ENCODE measurements around the gene MTM1. TPM values are rescaled to one million over a fixed set of nuclear protein-coding genes. Genes with fewer than 3 reads are reported as not detected.

MTM1 gene
- total RNA-seq, 1 donor from 2014 or later: 18.5 TPM

DNA sequence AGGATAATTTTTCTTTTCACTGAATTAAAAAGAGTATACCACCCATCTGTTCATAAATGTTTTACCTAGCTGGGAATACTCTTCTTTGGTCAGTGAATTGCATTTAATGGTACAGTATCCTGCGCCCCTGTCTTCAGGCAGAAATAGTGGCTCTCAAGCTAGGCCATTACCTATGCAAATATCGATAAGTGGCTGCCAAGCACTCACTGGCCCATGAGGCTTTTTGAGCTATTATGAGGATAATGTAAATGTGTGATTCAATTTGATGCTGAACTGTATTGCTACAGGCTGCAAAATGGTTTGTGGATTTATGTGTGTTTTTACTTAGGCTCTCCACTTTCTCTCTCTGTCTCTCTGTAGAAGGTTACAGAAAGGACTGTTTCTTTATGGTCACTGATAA is 94.7 kb downstream of the MTM1 start:
- no peak for DNase-seq (ENCODE audit: low spot score)

- DNase-seq (ENCODE audit: low spot score): no peak
These were observed 95.9 kb downstream of the MTM1 start for GRCh38 chrX:150664290-150664689.

GRCh38 chrX:150676221-150676620 is 107.8 kb downstream of the MTM1 start:
- no peak for DNase-seq (ENCODE audit: low spot score)

GRCh38 chrX:150680974-150681373 is 112.6 kb downstream of the MTM1 start:
- DNase-seq (ENCODE audit: low spot score): no peak

GRCh38 chrX:150683112-150683511 is 114.7 kb downstream of the MTM1 start:
- DNase-seq (ENCODE audit: low spot score): no peak

DNA sequence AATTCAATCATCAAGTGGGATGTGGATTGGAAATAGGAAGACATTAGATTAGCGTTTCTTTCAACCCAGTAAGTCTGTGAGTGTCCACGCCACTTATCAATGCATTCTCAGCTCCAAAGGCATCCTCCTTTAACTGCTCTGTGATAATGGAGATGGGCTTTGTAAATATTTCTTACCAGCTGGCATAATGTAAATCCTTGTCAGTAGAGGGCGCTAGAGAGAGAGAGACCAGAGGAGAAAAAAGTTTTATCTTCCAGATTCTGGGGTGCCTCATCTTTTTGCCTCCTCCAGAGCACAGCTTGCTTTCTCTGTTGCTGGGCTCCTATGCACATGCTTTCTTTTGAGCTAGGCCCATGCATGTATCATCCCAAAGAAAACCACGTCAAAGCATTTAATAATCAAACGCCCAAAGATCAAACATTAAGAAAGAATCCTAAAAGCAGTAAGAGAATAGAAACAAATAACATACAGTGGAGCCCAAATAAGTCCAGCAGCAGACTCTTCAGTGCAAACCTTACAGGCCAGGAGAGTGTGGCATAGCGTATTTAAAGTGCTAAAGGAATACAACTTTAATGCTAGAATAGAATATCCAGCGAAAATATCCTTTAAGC is 115.2 kb downstream of the MTM1 start:
- no peak for DNase-seq (ENCODE audit: low spot score)

- DNase-seq (ENCODE audit: low spot score): no peak
These were observed 120.6 kb downstream of the MTM1 start for GRCh38 chrX:150688911-150689451.

GRCh38 chrX:150690126-150690525 is 121.7 kb downstream of the MTM1 start:
- DNase-seq (ENCODE audit: low spot score): no peak

- no peak for DNase-seq (ENCODE audit: low spot score)
These were observed 123.9 kb downstream of the MTM1 start for GRCh38 chrX:150692296-150692695.

DNA sequence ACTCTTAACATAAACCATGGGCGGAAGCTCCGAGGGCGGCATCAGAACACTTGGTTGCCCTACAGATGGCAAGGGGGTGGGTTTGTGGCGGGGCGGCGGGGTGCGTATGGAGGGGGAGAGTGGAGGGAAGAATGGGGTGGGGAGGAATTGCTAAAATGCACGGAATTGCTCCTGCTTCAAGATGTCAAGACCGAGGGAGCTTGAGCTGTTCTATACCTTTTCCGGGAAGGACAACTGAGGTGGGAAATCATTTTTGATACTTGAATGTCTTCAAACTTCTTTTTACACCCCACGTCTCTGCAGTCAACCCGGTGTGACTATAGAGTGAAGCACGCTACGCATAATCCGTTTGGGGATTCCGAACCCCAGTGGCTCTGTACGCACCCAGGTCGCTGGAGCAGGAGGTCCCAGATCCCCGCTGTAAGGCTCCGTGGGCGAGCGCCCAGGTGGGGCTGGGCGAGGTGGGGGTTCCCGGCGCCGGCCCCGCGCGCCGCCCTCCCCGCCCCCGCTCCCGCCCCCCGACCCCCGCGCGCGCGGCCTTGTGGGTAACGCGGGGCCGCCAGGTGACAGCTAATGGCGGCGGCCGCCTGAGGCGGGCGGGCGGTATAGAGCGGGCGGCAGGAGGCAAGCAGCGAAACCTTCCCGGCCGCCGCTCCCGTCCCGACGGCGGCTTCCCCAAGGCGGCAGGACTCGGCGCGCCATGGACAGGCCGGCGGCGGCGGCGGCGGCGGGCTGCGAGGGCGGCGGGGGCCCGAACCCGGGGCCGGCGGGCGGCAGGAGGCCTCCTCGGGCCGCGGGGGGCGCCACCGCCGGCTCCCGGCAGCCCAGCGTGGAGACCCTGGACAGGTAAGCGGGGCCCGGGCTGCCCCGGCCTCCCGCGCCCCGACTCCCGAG is 124.7 kb downstream of the MTM1 start, which contains the start of gene MTMR1:
MTMR1 (plus strand) TSS at position 566 of the 894 bp plus-strand sequence; CDS start at position 701, 135 bp downstream.
- DNase-seq (ENCODE audit: low spot score): no peak

- peak; percentile 75 for DNase-seq (ENCODE audit: low spot score)
These were observed 125.5 kb downstream of the MTM1 start for GRCh38 chrX:150693725-150694574.

DNA sequence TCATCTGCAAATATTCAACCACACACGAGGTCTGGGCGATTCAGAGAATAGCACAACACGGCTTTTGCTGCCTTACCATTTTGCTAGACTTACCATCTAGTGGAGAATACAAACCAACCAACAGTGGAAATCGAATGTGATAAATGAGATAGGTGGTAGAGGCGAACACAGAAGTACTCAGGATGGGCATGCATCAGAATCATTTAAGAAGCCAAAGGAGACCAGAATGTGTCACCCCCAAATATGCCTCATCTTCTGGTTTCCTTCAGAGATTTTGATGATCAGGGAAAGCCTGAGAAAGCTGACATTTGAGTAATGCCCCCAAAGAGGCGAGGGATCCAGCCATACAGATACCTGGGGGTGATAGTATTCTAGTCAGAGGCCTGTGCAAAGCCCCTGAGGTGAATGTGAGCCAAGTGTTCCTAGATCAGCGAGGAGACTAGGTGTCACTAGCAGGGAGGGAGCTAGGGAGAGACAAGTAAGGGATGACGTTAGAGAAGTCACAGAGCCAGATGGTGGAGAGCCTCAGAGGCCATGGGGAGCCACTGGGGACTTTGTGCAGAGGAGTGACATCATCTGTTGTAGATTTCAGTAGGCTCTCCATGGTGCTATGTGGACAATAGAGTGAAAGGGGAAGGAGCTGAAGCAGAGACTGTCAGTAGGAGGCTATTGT is 126.5 kb downstream of the MTM1 start:
- DNase-seq (ENCODE audit: low spot score): no peak

- DNase-seq (ENCODE audit: low spot score): no peak
These were observed 127.9 kb downstream of the MTM1 start for GRCh38 chrX:150696331-150696730.

GRCh38 chrX:150696866-150697265 is 128.4 kb downstream of the MTM1 start:
- DNase-seq (ENCODE audit: low spot score): no peak

- no peak for DNase-seq (ENCODE audit: low spot score)
These were observed 129.2 kb downstream of the MTM1 start for GRCh38 chrX:150697641-150698040.

DNA sequence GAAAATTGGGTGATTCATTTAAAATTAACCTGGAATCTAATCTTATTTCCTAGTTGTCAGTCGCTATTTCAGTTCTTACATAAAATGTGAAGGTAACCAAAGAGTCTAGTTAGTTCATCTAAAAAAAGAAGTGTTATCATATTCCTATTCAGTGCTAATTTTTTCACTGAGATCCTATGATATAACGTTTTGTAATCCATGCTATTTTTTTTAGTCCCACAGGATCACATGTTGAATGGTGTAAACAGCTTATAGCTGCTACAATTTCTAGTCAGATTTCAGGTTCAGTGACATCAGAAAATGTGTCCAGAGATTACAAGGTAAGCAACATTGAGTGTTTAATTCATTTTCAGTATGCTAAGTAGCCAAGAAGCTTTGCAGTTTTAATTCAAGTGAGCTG is 130.6 kb downstream of the MTM1 start:
- DNase-seq (ENCODE audit: low spot score): no peak

DNA sequence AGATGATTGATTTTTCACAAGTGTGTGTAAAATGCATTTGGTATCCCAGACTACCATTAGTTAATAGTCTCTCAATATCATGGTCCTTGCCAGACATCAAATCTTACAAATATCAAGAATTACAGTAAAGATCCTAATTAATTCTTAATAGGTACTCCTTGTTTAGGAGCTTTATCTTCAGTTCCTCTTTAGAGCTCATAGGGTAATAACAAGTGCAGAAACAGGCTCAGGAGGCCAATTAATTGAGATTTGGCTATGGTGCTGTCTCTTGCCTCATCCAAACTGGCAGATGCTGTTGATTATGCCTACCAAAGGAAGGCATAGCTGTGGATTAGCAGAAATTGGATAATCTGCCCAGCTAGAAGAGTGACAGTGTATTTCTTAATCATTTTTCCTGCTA is 131.7 kb downstream of the MTM1 start:
- no peak for DNase-seq (ENCODE audit: low spot score)

GRCh38 chrX:150701377-150701776 is 133.0 kb downstream of the MTM1 start:
- no peak for DNase-seq (ENCODE audit: low spot score)

DNA sequence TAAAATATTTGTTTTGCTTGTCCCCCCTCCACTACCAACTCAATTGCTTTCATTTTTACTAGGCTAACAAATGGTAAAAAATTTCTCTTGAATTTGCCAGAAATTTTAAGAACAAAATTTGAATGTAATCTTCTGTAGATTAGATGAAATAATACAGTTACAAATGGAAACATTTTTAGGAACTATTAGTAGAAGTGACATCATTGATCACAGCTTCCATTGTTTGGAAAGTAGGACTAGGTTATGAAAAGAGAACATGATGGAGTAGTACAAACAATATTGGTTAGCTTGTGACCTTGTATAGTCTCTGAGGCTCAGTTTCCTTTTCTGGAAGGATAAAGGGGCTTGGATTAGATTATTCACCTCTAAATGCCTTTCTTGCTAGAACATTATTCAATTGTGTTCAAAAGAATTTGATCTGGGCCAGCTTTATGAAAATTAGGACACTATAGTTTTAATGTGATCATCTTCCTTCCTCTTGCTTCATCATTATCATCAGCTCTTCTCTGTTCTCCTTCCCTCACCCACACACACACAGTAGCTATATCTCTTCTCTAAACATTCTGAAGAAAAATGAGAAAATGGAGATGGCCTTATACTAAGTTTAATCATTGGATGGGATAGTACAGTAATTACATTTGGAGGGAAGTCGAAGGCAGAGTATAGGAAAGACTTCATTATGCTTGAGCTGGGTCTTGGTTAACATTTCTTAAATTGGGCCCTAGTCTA is 134.7 kb downstream of the MTM1 start:
- no peak for DNase-seq (ENCODE audit: low spot score)

GRCh38 chrX:150703695-150703974 is 135.2 kb downstream of the MTM1 start:
- DNase-seq (ENCODE audit: low spot score): no peak

DNA sequence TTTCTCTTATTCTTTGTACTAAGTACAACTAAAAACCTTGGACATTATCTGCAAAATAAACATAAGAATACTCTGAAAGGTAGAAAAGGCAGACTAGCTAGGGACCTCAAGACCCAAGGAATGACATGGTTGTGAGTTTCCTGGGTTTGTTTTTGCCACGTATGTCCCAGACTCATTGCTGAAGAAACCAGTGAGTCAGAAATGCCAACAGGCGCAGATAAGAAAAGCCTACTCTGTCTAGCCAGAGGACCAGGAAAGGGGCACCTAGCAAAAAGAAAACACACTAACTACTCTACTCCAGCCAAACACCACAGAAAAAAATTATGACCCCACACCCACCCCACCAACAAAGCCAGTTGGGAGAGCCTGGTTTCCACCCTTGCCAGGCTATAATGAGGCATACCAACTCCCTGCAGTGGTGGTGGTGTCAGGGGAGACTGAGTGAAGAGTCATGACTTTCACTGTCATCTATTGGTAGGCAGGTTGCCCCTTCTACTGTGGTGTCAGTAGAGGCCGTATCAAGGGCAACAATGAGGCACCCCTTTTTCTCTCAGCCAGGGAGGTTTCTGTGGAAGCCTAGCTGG is 135.7 kb downstream of the MTM1 start:
- DNase-seq (ENCODE audit: low spot score): no peak

All from ureter (tissue), 1 donor.